ENCODE measurements around the gene PGK1.

GRCh38 chrX:78165425-78165824, 61.4 kb downstream of the PGK1 start:
- no peak for TF ChIP-seq CTCF (IDR thresholded peaks at IDR 0.05)
- no peak for TF ChIP-seq POLR2AphosphoS5 (IDR thresholded peaks at IDR 0.05)
